ENCODE measurements around the gene AGBL1. TPM values are rescaled to one million over a fixed set of nuclear protein-coding genes. Genes with fewer than 3 reads are reported as not detected.
A peak's percentile ranks its signal among the peaks of the same experiment; 100 is the strongest.

The AGBL1 gene
- total RNA-seq (2021): not detected in 2 replicates
- percentile 1 among the genes with signal in this experiment for Bru-seq, nascent RNA
- not detected for BruChase-seq, experiment 1, labeled RNA remaining after a 2-hour chase
- percentile 1 among the genes with signal in this experiment for BruChase-seq, experiment 2, labeled RNA remaining after a 6-hour chase
- long read RNA-seq: 0 reads

DNA sequence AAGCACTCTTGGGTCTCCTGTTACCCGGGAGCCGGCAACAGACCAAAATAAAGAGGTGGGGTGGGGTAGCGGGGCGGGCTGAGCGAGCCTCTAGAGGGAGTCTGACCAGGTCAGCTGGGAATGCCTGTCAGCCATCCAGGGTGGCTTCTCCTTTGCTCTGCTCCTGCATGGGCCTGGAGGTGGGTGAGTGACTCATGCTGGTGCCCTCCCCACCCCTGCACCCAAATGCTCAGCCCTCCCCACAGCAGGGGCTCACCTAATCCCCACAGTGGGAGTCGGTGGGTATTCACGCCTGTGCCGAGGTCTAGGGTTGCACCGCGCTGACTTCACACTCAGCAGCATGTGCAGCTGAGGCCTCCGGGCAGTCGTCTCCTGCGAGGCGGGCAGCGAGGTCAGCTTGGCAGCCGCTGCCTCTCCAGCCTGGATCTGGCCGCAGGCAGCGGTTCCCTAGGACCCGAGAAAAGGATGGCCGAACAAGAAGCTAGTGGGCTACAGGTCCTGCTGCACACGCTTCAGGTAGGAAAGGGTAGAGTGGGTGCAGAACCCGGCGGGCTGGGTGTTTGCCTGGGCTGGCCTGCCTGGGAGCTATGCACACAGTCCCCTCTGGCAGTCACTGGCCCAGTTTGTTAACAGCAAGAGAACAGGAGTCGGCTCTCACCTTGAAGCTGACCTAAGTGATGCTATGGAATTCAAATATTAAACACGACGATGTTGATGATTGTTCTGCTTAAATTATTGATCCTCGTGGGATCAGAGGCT lies at the start of gene AGBL1:
Gene AGBL1, plus strand, starts transcription at position 364 of the 759 bp plus-strand sequence.
- Histone ChIP-seq H4K20me1 (ENCODE audit: insufficient read depth) (no peaks in the 10 kb centered on the region), H3K27me3 (ENCODE audit: insufficient read depth, low read depth) (peaks cover 60% of the 10 kb centered on the region), H3F3A (ENCODE audit: insufficient read depth, low read depth) (no peaks in the 10 kb centered on the region), H3K9me3 (ENCODE audit: insufficient read depth, low read depth) (no peaks in the 10 kb centered on the region), H3K27ac (no peak within 1 kb of the TSS), H3K79me2 (ENCODE audit: low read depth) (no peaks in the 10 kb centered on the region), H3K9me2 (ENCODE audit: insufficient read depth) (no peaks in the 10 kb centered on the region), H3K36me3 (ENCODE audit: low read depth) (no peaks in the 10 kb centered on the region), H3K4me1 (replicated peaks; ENCODE audit: insufficient read depth) (no peaks in the 10 kb centered on the region), H3K4me3 (no peak within 1 kb of the TSS), H3K4me2 (no peak within 1 kb of the TSS), H2AFZ (no peak within 1 kb of the TSS)
- TF ChIP-seq EZH2 (IDR thresholded peaks at IDR 0.05; ENCODE audit: low read depth): no peak
- no peak for TF ChIP-seq CTCF (conservative IDR thresholded peaks at IDR 0.05)
- BruUV-seq (replicated peaks): no TSS peak
- intact Hi-C loops (cut with micrococcal nuclease; ENCODE audit: unreplicated experiment): no loop called here
- CTCF ChIA-PET: no interaction called here
- DNase-seq: no peak
- POLR2A ChIA-PET (ENCODE audit: unreplicated experiment): no interaction called here

GRCh38 chr15:86034904-86035303 lies 44.8 kb upstream of the AGBL1 start:
- Histone ChIP-seq H2AFZ (no peak overlapping the region), H3F3A (ENCODE audit: insufficient read depth, low read depth) (no peaks in the 10 kb centered on the region), H3K4me2 (no peak overlapping the region), H3K4me1 (replicated peaks; ENCODE audit: insufficient read depth) (no peaks in the 10 kb centered on the region), H3K27me3 (ENCODE audit: insufficient read depth, low read depth) (peaks cover under 1% of the 10 kb centered on the region; the same call in 1 of the 2 replicates), H3K4me3 (no peak overlapping the region), H3K9me2 (ENCODE audit: insufficient read depth) (no peaks in the 10 kb centered on the region), H3K27ac (no peak overlapping the region), H4K20me1 (ENCODE audit: insufficient read depth) (no peaks in the 10 kb centered on the region), H3K36me3 (ENCODE audit: low read depth) (no peaks in the 10 kb centered on the region), H3K79me2 (ENCODE audit: low read depth) (no peaks in the 10 kb centered on the region), H3K9me3 (ENCODE audit: insufficient read depth, low read depth) (no peaks in the 10 kb centered on the region)
- BruUV-seq (replicated peaks): no TSS peak
- DNase-seq: no peak
- TF ChIP-seq CTCF (conservative IDR thresholded peaks at IDR 0.05) (no peak), EZH2 (IDR thresholded peaks at IDR 0.05; ENCODE audit: low read depth) (no peak)
- intact Hi-C loops (cut with micrococcal nuclease; ENCODE audit: unreplicated experiment): no loop called here
- ChIA-PET CTCF (no interaction called here), POLR2A (ENCODE audit: unreplicated experiment) (no interaction called here)

- Histone ChIP-seq H3K4me2 (no peak overlapping the region), H3K4me1 (replicated peaks; ENCODE audit: insufficient read depth) (no peaks in the 10 kb centered on the region), H3K79me2 (ENCODE audit: low read depth) (no peaks in the 10 kb centered on the region), H4K20me1 (ENCODE audit: insufficient read depth) (no peaks in the 10 kb centered on the region), H3K4me3 (no peak overlapping the region), H3K9me2 (ENCODE audit: insufficient read depth) (no peaks in the 10 kb centered on the region), H3K27ac (no peak overlapping the region), H3F3A (ENCODE audit: insufficient read depth, low read depth) (no peaks in the 10 kb centered on the region), H3K27me3 (ENCODE audit: insufficient read depth, low read depth) (no peaks in the 10 kb centered on the region), H2AFZ (no peak overlapping the region), H3K36me3 (ENCODE audit: low read depth) (no peaks in the 10 kb centered on the region), H3K9me3 (ENCODE audit: insufficient read depth, low read depth) (no peaks in the 10 kb centered on the region)
- TF ChIP-seq CTCF (conservative IDR thresholded peaks at IDR 0.05): no peak
- no peak for TF ChIP-seq EZH2 (IDR thresholded peaks at IDR 0.05; ENCODE audit: low read depth)
- no TSS peak for BruUV-seq (replicated peaks)
- DNase-seq: no peak
- CTCF ChIA-PET: no interaction called here
- intact Hi-C loops (cut with micrococcal nuclease; ENCODE audit: unreplicated experiment): no loop called here
- POLR2A ChIA-PET (ENCODE audit: unreplicated experiment): no interaction called here
These were observed 43.4 kb upstream of the AGBL1 start for GRCh38 chr15:86036243-86036642.

All from PC-9 (cell line).